GM18909 (cell line): ENCODE results near the gene IDH3G.

Experiments
- ATAC-seq: cut with Tn5 transposase; IDR thresholded peaks from one replicate; pipeline ENCODE4 v1.9.1; 2021; ENCODE audit warnings: mild to moderate bottlenecking; ENCODE audit not compliant: unreplicated experiment, poor library complexity

Gene IDH3G

DNA sequence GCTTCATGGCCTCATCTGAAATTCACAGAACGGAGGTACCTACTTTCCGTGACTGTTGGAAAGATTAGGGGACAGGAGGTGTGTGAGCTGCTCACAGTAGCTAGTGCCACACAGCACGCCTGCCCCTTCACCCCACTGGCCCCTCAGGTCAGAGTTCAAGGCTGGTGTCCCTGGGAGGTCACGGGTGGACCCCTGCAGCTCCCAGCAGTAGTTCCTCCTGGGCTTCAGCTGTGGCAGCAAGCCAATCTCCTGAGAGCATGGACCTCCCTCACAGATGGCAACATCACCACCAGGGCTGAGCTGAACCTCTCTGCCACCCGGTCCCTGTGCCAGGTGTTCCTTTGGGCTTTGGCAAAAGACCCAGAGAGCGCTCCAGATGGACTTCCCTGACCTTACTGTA lies 1.8 kb downstream of the IDH3G start:
- ATAC-seq: no peak

DNA sequence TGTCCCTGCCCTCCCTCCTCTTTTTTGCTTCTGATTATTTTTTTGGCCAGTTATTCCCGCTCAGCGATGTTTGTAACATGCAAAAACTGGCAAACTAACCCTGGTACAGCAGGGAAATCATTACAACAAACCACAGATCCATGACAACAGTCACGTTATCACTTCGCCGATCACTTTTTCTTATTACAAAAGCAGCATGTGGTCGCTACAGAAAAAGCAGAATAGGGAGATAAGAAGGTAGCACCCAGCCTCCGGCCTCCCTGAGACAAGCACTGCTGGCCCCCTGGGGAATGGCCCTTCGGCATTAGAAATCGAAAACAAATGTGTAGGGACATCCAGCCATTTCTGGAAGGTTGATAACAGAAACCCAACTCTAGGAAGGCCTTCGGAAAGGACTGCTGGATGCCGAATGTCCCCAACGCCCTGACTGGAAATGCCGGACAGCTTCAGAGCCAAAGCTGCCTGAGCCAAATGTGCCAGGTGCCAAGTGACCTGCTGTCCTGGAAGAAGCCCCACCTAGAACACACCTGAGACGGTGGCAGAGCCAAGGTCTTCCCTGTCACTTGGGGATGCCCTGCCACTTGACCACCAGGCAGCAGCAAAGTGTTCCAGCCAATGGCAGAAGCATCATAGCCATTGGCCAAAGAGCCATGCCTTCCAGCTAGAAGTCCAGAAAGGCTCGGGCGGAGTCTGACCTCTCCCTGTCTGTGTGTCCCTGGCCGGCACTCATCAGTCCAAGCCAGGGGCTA lies 2.9 kb downstream of the IDH3G start:
- ATAC-seq: no peak

DNA sequence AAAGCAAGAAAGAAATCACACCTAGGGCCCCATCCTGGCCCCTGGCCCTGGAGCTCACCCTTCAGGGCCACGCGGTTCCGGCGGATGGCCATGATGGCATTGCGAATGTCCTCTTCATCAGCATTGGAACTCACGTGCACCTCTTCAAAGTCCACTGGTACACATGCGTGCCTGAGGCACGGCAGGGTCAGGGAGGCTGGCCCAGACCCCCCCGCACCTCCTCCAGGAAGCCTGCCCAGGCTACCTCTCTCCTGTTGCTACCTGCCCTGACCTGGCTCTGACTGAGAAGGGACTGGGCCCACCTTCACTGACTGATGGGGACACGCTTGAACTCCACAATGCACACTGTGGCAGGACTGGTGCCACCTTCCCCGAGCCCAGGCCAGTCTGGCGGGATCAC lies 4.5 kb downstream of the IDH3G start:
- ATAC-seq: no peak

DNA sequence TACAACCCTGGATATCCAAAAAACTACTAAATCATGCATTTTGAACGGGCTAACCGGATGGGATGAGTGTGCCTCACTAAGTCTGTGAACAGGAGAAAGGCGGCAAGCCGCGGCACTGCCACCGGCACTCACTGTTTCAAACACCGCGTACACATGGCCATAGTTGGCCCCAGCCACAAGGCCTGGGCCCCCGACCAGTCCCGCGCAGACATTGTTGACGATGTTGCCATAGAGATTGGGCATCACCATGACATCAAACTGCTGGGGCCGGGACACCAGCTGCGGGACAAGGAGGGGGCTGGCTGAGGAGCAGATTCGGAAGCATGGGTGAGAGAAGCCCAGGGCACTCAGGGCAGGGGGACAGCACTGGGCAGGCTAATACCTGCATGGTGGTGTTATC lies 7.5 kb downstream of the IDH3G start:
- no peak for ATAC-seq

DNA sequence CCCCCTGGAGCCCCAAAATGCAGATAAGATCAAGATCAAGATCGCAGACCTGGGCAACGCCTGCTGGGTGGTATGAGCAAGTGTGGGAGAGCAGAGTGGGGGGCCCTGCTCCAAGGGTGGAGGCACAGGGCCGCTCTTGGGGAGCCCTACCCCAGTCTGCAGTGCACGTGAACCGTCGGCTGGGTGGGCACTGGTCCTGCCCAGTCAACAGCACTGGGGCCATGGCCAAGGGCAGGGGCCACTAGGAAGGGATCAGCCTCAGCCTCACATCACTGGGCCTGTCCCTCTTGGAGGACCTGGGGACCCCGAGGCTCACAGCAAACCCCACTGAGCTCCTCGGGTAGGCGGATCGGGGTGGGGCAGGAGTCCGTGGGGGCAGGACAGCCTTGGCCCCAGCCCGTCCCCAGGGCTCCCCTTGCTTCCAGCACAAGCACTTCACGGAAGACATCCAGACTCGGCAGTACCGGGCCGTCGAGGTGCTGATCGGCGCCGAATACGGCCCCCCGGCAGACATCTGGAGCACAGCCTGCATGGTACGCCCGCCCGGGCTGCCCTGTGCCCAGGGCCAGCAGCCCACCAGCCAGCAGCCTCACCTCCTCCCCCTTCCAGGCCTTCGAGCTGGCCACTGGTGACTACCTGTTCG lies 9.7 kb downstream of the IDH3G start:
- no peak for ATAC-seq

DNA sequence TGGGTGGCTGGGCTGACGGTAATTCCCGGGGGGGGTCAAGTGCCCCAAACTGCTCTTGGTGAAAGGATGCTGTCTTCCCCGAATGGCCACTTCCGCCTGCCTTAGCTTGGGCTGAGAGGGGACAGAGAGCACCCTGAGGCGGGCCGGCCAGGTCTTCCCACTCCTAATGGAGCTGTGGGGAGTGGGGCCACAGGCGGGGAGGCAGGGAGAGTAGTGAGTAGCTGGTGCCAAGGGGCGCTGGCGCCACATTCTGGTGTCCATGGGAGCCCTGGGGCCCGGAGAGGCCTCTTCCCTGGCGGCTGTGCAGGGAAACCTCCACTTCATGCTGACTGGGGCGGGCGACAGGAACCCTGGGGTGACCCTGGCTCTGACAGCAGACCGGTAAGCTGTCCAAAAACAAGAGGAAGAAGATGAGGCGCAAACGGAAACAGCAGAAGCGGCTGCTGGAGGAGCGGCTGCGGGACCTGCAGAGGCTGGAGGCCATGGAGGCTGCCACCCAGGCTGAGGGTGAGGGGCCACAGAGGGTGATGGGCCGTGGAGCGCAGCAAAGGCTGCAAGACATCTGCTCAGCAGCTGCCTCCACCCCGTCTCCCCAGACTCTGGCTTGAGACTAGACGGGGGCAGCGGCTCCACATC lies 10.7 kb downstream of the IDH3G start:
- no peak for ATAC-seq

DNA sequence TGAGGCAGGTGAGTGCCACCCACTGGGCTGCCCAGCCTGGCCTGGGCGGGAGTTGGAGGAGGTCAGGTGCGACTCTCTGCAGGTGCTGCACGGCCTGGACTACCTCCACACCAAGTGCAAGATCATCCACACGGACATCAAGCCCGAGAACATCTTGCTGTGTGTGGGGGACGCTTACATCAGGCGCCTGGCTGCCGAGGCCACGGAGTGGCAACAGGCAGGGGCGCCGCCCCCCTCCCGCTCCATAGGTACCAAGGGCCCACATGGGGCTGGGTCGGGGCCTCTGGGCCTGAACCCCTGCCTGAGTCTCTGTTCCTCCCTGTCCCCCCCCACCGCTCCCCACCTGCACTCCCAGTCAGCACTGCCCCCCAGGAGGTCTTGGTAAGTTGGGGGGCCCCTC lies 11.3 kb downstream of the IDH3G start:
- no peak for ATAC-seq

DNA sequence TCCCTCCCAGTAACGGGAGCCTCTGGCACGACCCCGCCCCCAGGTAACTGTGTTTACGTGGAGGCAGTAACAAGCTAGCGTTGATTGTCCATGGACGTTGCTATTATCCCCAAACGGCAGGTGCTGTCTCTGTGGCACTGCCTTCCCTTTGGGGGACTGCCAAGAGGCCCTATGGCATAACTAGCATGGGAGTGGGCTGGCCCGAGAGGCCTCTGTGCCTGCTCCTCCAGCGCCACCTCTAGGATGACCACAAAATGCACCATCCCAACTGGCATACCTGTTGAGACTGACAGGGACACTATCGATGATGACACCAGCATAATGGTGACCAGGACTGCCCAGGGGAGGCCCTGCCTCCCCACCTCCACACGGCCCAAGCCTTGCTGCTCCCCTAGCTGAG lies 11.9 kb downstream of the IDH3G start:
- no peak for ATAC-seq

DNA sequence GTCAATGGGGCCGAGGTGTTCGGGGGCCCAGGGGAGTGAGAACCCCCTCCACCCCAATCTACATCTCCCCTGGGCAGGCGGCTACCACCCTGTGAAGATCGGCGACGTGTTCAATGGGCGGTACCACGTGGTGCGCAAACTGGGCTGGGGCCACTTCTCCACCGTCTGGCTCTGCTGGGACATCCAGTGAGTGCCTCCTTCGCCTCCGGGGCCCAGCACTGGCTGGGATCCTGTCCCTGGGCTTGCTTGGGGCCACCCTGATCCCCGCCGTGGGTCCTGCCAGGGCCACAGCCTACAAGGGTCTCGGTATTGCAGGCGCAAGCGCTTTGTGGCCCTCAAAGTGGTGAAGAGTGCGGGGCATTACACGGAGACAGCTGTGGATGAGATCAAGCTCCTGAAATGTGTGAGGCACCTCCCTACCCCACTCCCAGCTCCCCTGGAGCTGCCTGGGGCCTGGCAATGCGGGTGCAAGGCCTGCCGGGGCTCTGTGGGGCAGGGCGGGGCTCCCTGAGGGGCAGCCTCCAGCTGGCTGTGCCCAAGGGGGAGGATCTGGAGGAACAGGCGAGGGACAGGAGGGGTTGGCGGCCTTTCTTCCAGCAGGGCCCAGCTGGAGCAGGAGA lies 12.6 kb downstream of the IDH3G start:
- no peak for ATAC-seq

DNA sequence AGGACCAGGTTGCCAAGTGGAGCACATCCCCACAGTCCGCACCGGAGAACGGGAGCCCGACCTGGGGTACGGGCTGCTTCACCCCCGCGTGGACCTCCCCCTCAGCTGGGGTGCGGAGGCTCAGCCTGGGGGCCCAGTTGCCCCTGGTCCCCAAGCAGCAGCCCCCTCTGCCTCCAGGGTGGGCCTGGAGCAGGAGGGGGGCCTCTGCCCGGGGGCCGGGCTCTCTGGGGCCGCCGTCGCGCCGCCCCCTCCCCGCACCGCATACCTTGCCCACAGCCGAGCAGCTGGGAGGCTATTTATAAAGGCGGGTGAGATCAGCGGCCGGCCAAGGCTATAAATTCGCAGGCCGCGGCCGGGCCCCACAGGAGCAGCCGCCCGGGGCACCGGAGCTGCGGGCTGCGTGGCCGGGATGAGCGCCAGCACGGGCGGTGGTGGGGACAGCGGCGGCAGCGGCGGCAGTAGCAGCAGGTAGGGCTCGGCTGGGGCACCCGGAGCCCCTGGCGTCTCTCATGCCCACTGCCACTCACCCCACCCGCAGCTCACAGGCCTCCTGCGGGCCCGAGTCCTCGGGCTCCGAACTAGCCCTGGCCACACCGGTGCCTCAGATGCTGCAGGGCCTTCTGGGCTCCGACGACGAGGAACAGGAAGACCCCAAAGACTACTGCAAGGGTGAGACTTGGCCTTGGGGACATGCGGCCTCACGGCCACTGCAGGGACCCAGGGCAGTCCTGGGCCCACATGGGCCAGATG lies 13.3 kb downstream of the IDH3G start, which contains the start of gene SRPK3:
Gene SRPK3, plus strand, starts transcription at position 364 of the 750 bp plus-strand sequence. Its CDS starts 46 bp downstream, at position 410.
- no peak for ATAC-seq

DNA sequence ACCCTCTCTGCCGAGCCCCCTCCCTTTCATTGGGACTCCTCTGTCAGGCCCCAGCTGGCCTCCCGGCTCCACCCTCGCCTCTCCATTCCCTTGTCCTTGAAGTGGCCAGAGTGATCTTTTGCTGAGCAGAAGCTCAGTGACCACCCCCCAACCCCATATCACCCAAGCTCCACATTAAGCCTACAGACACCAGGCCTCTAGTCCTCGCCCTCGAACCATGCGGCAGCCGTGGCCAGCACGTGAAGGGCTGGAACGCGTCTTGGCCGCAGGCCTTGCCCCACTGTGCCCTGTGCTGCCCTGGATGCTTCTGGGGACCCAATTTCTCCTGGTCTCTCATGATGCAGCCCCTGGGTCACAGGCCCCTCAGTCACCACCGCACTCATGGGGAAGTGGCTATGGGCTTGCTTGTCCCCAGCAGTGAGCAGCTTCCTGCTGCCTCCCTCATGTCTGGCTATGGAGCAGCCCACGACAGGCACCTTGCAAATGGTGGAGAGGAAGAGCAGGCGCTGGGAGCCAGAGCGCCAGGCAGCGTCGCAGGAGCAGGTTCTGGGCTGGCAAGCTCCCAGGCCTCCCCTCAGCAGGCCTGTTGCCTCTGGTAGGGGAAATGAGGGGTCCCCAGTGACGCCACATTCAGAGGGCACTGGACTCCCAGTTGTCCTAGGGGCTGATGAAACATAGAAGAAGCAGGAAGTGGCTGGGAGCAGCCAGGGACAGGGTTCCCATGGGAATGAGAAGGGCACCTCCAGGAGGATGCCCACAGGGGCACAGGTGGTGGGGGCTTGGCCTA lies 14.1 kb downstream of the IDH3G start:
- ATAC-seq: no peak

DNA sequence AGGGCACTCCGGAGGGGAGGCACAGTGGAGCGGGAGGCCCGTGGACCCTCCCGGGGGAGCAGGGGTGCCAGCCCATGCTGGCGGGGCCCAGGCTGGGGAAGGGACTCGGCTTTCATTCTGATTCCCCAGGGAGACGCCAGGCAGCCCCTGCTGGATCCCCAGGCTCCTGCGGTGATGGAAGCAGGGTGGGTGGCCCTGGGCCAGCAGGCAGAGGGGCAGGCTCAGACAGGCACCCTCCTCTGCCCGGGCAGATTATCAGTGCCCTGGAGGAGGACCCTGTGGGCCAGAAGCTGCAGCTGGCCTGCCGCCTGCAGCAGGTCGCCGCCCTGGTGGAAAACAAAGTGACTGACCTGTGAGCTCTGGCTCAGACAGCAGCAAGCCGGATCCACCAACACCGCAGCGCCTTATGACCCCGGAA lies 15.5 kb downstream of the IDH3G start:
- ATAC-seq: no peak

DNA sequence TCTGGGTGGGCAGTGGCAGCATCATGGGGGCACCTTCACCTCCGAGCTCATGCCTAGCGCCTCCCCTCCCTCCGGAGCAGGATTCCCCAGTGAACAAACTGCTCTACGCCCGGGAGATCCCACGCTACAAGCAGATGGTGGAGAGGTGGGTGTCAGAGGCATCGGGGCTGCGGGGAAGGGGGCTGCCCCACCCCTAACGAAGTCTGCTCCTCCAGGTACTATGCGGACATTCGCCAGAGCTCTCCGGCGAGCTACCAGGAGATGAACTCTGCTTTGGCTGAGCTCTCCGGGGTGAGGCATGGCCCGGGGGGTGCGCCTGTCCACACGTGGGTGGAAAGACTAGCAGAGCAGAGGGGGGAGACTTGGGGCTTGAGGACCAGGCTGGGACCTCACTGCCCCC lies 16.0 kb downstream of the IDH3G start:
- no peak for ATAC-seq

DNA sequence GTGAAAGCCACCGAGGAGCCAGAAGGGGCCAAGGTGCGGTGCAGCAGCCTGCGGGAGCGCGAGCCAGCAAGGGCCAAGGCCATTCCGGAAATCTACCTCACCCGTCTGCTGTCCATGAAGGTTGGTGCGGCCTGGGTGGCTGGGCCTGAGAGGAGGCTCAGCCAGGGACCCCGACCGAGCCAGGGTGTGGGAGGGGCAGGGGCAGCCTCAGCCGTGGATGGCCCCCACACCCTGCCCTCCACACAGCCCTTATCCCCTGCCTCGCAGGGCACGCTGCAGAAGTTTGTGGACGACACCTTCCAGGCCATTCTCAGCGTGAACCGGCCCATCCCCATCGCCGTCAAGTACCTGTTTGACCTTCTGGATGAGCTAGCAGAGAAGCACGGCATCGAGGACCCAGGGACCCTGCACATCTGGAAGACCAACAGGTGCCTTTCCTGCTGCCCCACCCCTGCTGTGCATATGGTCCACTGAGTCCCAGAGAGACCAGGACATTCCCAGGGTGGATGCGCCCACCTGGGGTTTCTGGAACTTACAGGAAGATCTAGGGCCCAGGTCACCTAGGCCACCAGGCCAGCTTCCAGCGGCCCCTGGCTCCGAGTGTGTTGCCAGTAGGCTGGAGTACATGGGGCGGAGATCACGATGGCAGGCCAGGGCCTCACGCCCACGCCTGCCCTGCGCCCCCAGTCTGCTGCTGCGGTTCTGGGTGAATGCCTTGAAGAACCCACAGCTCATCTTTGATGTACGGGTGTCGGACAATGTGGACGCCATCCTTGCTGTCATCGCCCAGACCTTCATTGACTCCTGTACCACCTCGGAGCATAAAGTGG lies 16.7 kb downstream of the IDH3G start:
- ATAC-seq: no peak

DNA sequence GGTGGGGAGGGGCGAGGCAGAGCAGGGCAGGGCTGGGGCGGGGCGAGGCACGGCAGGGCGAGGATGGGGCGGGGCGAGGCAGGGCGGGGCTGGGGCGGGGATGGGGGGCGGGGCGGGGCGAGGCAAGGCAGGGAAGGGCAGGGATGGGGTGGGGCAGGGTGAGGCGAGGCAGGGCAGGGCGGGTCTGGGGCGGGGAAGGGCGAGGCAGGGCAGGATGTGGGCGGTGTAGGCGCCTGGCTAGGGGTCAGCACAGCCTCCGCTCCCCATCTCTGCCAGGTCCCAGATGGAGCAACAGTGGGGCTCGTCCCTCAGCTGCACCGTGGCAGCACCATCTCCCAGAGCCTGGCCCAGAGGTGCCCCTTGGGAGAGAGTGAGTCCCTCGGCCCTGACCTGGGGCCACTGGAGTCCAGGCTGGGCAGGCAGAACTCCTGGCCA lies 17.5 kb downstream of the IDH3G start:
- no peak for ATAC-seq

DNA sequence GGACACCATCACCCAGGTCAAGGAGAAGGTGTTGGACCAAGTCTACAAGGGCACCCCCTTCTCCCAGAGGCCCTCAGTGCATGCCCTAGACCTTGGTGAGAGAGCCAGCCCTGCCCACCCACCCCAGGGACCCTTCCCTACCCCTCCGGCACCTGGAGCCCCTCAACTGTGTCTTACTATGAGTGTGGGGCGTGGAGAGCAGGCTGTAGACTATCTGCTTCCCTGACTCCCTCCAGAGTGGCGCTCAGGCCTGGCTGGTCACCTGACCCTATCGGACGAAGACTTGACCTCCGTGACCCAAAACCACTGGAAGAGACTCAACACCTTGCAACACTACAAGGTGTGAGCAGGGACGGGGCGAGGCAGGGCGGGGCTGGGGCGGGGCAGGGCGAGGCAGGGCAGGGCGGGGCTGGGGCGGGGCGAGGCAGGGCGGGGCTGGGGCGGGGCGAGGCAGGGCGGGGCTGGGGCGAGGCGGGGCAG lies 18.0 kb downstream of the IDH3G start:
- ATAC-seq: no peak

DNA sequence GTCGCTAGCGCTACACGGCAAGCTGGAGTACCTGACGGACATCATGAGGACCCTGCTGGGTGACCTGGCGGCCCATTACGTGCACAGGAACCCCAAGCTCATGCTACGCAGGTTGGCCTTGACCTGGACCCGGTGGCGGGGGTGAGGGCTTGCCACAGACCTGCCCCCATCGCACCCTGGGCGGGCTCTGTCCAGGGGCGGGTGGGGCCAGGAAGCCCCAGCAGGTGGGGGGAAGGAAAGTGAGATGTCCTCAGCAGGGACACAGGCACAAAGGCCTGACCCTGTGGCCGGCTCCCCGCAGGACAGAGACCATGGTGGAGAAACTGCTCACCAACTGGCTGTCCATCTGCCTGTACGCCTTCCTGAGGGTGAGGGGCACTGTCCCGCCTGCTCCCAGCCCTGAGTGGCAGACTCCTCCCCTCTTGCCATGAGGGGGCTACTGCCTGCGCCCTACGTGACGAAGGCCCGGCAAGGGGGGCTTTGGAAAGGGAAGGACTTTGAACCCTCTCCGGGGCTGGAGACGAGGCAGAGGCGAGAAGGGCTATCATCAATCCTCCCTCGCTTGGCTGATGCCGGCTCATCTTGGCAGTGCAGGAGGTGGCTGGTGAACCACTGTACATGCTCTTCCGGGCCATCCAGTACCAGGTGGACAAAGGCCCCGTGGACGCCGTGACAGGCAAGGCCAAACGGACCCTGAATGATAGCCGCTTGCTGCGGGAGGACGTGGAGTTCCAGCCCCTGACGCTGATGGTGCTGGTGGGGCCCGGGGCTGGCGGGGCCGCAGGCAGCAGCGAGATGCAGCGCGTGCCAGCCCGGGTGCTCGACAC lies 18.7 kb downstream of the IDH3G start:
- no peak for ATAC-seq
